Measurements from ENCODE around the gene SVIL. TPM values are rescaled to one million over a fixed set of nuclear protein-coding genes. Genes with fewer than 3 reads are reported as not detected.
"Not testable (repeated sequence)": the region's sequence is repeated elsewhere in the genome, so short reads cannot be mapped to it uniquely, and the experiment has no call there.

SVIL gene
- total and polyA plus RNA-seq, 2 donors, result 11.5 to 25.8 TPM

- H3K36me3 ChIP-seq (ENCODE audit: control insufficient read depth in 2 of 2, insufficient read depth in 2 of 2, low read length in 1 of 2); H3K9me3 ChIP-seq (ENCODE audit: control insufficient read depth in 2 of 2, insufficient read depth in 1 of 2, low read length in 1 of 2); H3K4me1 ChIP-seq (ENCODE audit: control insufficient read depth in 2 of 2, insufficient read depth in 2 of 2, low read length in 2 of 2); H3K27me3 ChIP-seq (ENCODE audit: control insufficient read depth in 2 of 2, insufficient read depth in 1 of 2, low read length in 1 of 2); DNase-seq (ENCODE audit: low read depth in 6 of 9, low spot score in 9 of 9); H3K27ac ChIP-seq (ENCODE audit: low read depth in 1 of 2, low read length in 1 of 2); H3K4me3 ChIP-seq (ENCODE audit: low read length in 2 of 2): not testable (repeated sequence)
- 97% methylated on average over 2 of the region's 4 CpGs for WGBS
These were observed 127.0 kb downstream of the SVIL start for GRCh38 chr10:29507750-29508149.

GRCh38 chr10:29506324-29506921 is 128.3 kb downstream of the SVIL start:
- not testable (repeated sequence) for H3K36me3 ChIP-seq (ENCODE audit: control insufficient read depth in 2 of 2, insufficient read depth in 2 of 2, low read length in 1 of 2); H3K9me3 ChIP-seq (ENCODE audit: control insufficient read depth in 2 of 2, insufficient read depth in 1 of 2, low read length in 1 of 2); H3K4me1 ChIP-seq (ENCODE audit: control insufficient read depth in 2 of 2, insufficient read depth in 2 of 2, low read length in 2 of 2); DNase-seq (ENCODE audit: low read depth in 6 of 9, low spot score in 9 of 9); H3K27me3 ChIP-seq (ENCODE audit: control insufficient read depth in 2 of 2, insufficient read depth in 1 of 2, low read length in 1 of 2); H3K27ac ChIP-seq (ENCODE audit: low read depth in 1 of 2, low read length in 1 of 2); H3K4me3 ChIP-seq (ENCODE audit: low read length in 2 of 2)
- WGBS, result over 99% methylated on average over 9 of the region's 11 CpGs

GRCh38 chr10:29502351-29502750 is 132.4 kb downstream of the SVIL start:
- no peak for DNase-seq (ENCODE audit: low read depth in 6 of 9, low spot score in 9 of 9)
- Histone ChIP-seq H3K9me3 (ENCODE audit: control insufficient read depth in 2 of 2, insufficient read depth in 1 of 2, low read length in 1 of 2) (no peaks in the 10 kb centered on the region), H3K27me3 (ENCODE audit: control insufficient read depth in 2 of 2, insufficient read depth in 1 of 2, low read length in 1 of 2) (no peaks in the 10 kb centered on the region), H3K4me1 (ENCODE audit: control insufficient read depth in 2 of 2, insufficient read depth in 2 of 2, low read length in 2 of 2) (no peaks in the 10 kb centered on the region), H3K27ac (ENCODE audit: low read depth in 1 of 2, low read length in 1 of 2) (no peak overlapping the region), H3K36me3 (ENCODE audit: control insufficient read depth in 2 of 2, insufficient read depth in 2 of 2, low read length in 1 of 2) (no peaks in the 10 kb centered on the region), H3K4me3 (ENCODE audit: low read length in 2 of 2) (no peak overlapping the region)
- WGBS, result 98% methylated on average over 1 of the region's 1 CpG

DNA sequence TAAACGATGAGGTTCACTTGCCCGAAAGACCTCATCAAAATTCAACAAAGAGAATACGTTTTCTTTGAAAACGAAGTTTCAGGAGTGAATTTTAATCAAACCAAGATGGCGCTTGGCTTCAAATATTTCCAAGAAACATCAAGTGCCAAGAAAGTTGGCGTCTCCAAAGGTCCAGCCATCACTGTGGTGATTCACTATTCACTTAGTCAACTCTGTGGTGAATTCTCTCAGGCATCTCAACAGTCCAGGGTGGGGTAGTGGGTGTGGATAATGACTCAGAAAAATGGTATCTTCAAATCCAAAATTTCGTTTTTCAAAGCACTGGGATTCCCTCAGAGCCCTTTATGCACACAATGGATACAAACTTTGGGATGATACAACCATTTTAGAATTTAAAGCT is 133.1 kb downstream of the SVIL start:
- Histone ChIP-seq H3K36me3 (ENCODE audit: control insufficient read depth in 2 of 2, insufficient read depth in 2 of 2, low read length in 1 of 2) (no peaks in the 10 kb centered on the region), H3K27me3 (ENCODE audit: control insufficient read depth in 2 of 2, insufficient read depth in 1 of 2, low read length in 1 of 2) (no peaks in the 10 kb centered on the region)
- 97% methylated on average over 7 of the region's 7 CpGs for WGBS

GRCh38 chr10:29499993-29500537 is 134.7 kb downstream of the SVIL start:
- Histone ChIP-seq H3K27me3 (ENCODE audit: control insufficient read depth in 2 of 2, insufficient read depth in 1 of 2, low read length in 1 of 2) (no peaks in the 10 kb centered on the region), H3K36me3 (ENCODE audit: control insufficient read depth in 2 of 2, insufficient read depth in 2 of 2, low read length in 1 of 2) (no peaks in the 10 kb centered on the region), H3K27ac (ENCODE audit: low read depth in 1 of 2, low read length in 1 of 2) (no peak overlapping the region), H3K9me3 (ENCODE audit: control insufficient read depth in 2 of 2, insufficient read depth in 1 of 2, low read length in 1 of 2) (no peaks in the 10 kb centered on the region), H3K4me1 (ENCODE audit: control insufficient read depth in 2 of 2, insufficient read depth in 2 of 2, low read length in 2 of 2) (no peaks in the 10 kb centered on the region), H3K4me3 (ENCODE audit: low read length in 2 of 2) (no peak overlapping the region)
- DNase-seq (ENCODE audit: low read depth in 6 of 9, low spot score in 9 of 9), result no peak
- 99% methylated on average over 13 of the region's 13 CpGs for WGBS

More for the DNA sequence above, 133.1 kb downstream of the SVIL start:
- no peak for DNase-seq (ENCODE audit: low read depth in 6 of 9, low spot score in 9 of 9)
- H3K4me1 ChIP-seq (ENCODE audit: control insufficient read depth in 2 of 2, insufficient read depth in 2 of 2, low read length in 2 of 2), result no peaks in the 10 kb centered on the region
- H3K4me3 ChIP-seq (ENCODE audit: low read length in 2 of 2), result no peak overlapping the region
- no peaks in the 10 kb centered on the region for H3K9me3 ChIP-seq (ENCODE audit: control insufficient read depth in 2 of 2, insufficient read depth in 1 of 2, low read length in 1 of 2)
- H3K27ac ChIP-seq (ENCODE audit: low read depth in 1 of 2, low read length in 1 of 2), result no peak overlapping the region

- Histone ChIP-seq H3K36me3 (ENCODE audit: control insufficient read depth in 2 of 2, insufficient read depth in 2 of 2, low read length in 1 of 2) (peaks cover 3 to 15% of the 10 kb centered on the region in 2 donors), H3K9me3 (ENCODE audit: control insufficient read depth in 2 of 2, insufficient read depth in 1 of 2, low read length in 1 of 2) (no peaks in the 10 kb centered on the region), H3K4me1 (ENCODE audit: control insufficient read depth in 2 of 2, insufficient read depth in 2 of 2, low read length in 2 of 2) (no peaks in the 10 kb centered on the region), H3K27me3 (ENCODE audit: control insufficient read depth in 2 of 2, insufficient read depth in 1 of 2, low read length in 1 of 2) (no peaks in the 10 kb centered on the region), H3K27ac (ENCODE audit: low read depth in 1 of 2, low read length in 1 of 2) (no peak overlapping the region), H3K4me3 (ENCODE audit: low read length in 2 of 2) (no peak overlapping the region)
- peak in 2 of 9 donors; percentile 55 to 58 for DNase-seq (ENCODE audit: low read depth in 6 of 9, low spot score in 9 of 9)
- WGBS, result 44% methylated on average over 14 of the region's 14 CpGs
These were observed 138.2 kb downstream of the SVIL start for GRCh38 chr10:29496341-29497162.

- DNase-seq (ENCODE audit: low read depth in 6 of 9, low spot score in 9 of 9), result peak in 1 of 9 donors; percentile 13
- Histone ChIP-seq H3K9me3 (ENCODE audit: control insufficient read depth in 2 of 2, insufficient read depth in 1 of 2, low read length in 1 of 2) (no peaks in the 10 kb centered on the region), H3K27me3 (ENCODE audit: control insufficient read depth in 2 of 2, insufficient read depth in 1 of 2, low read length in 1 of 2) (no peaks in the 10 kb centered on the region), H3K4me1 (ENCODE audit: control insufficient read depth in 2 of 2, insufficient read depth in 2 of 2, low read length in 2 of 2) (no peaks in the 10 kb centered on the region), H3K4me3 (ENCODE audit: low read length in 2 of 2) (no peak overlapping the region), H3K36me3 (ENCODE audit: control insufficient read depth in 2 of 2, insufficient read depth in 2 of 2, low read length in 1 of 2) (peaks cover 3 to 17% of the 10 kb centered on the region in 2 donors), H3K27ac (ENCODE audit: low read depth in 1 of 2, low read length in 1 of 2) (no peak overlapping the region)
- WGBS, result 85% methylated on average over 9 of the region's 9 CpGs
These were observed 139.4 kb downstream of the SVIL start for GRCh38 chr10:29495366-29495765.

- no peaks in the 10 kb centered on the region for H3K9me3 ChIP-seq (ENCODE audit: control insufficient read depth in 2 of 2, insufficient read depth in 1 of 2, low read length in 1 of 2)
- no peak overlapping the region for H3K27ac ChIP-seq (ENCODE audit: low read depth in 1 of 2, low read length in 1 of 2)
- no peaks in the 10 kb centered on the region for H3K27me3 ChIP-seq (ENCODE audit: control insufficient read depth in 2 of 2, insufficient read depth in 1 of 2, low read length in 1 of 2)
- peaks cover 3 to 17% of the 10 kb centered on the region in 2 donors for H3K36me3 ChIP-seq (ENCODE audit: control insufficient read depth in 2 of 2, insufficient read depth in 2 of 2, low read length in 1 of 2)
- H3K4me1 ChIP-seq (ENCODE audit: control insufficient read depth in 2 of 2, insufficient read depth in 2 of 2, low read length in 2 of 2), result no peaks in the 10 kb centered on the region
- no peak for DNase-seq (ENCODE audit: low read depth in 6 of 9, low spot score in 9 of 9)
- WGBS, result 81% methylated on average over 6 of the region's 6 CpGs
- H3K4me3 ChIP-seq (ENCODE audit: low read length in 2 of 2), result no peak overlapping the region
These were observed 141.1 kb downstream of the SVIL start for GRCh38 chr10:29493697-29494096.

GRCh38 chr10:29492774-29493173 is 142.0 kb downstream of the SVIL start:
- Histone ChIP-seq H3K4me1 (ENCODE audit: control insufficient read depth in 2 of 2, insufficient read depth in 2 of 2, low read length in 2 of 2) (no peaks in the 10 kb centered on the region), H3K9me3 (ENCODE audit: control insufficient read depth in 2 of 2, insufficient read depth in 1 of 2, low read length in 1 of 2) (no peaks in the 10 kb centered on the region), H3K4me3 (ENCODE audit: low read length in 2 of 2) (no peak overlapping the region), H3K27ac (ENCODE audit: low read depth in 1 of 2, low read length in 1 of 2) (no peak overlapping the region), H3K36me3 (ENCODE audit: control insufficient read depth in 2 of 2, insufficient read depth in 2 of 2, low read length in 1 of 2) (peaks cover 3 to 22% of the 10 kb centered on the region in 2 donors), H3K27me3 (ENCODE audit: control insufficient read depth in 2 of 2, insufficient read depth in 1 of 2, low read length in 1 of 2) (no peaks in the 10 kb centered on the region)
- WGBS, result 97% methylated on average over 11 of the region's 11 CpGs
- no peak for DNase-seq (ENCODE audit: low read depth in 6 of 9, low spot score in 9 of 9)

Measured in thymus (tissue), 11 donors.